GM12892 (cell line): ENCODE results near the gene TNFRSF19.

Experiments used
- POLR2A ChIP-seq: IDR thresholded peaks from 2 replicates; pipeline ENCODE4 v1.6.1; 2011; ENCODE audit warnings: low read depth, low read length, control low read depth
- POLR2AphosphoS5 ChIP-seq: IDR thresholded peaks from 2 replicates; pipeline ENCODE4 v1.6.1; 2011; ENCODE audit warnings: low read depth, low read length, control low read depth
- TAF1 ChIP-seq: IDR thresholded peaks from 2 replicates; pipeline ENCODE4 v1.6.1; 2011; ENCODE audit warnings: low read depth, mild to moderate bottlenecking, control low read depth, low read length, borderline replicate concordance

GRCh38 chr13:23658929-23659541, 88.8 kb downstream of the TNFRSF19 start:
- no peak for TF ChIP-seq TAF1
- TF ChIP-seq POLR2AphosphoS5 = no peak
- no peak for TF ChIP-seq POLR2A
